ENCODE data around the gene SCGB1A1. TPM values are rescaled to one million over a fixed set of nuclear protein-coding genes. Genes with fewer than 3 reads are reported as not detected.
A peak's percentile ranks its signal among the peaks of the same experiment; 100 is the strongest.

The SCGB1A1 gene
- total and polyA plus RNA-seq, 2 donors, result 9.5 TPM; not detected in 1

- Histone ChIP-seq H3K36me3 (ENCODE audit: insufficient read depth) (no peaks in the 10 kb centered on the region), H3K4me3 (ENCODE audit: low read depth, low read length) (no peak overlapping the region), H3K4me1 (ENCODE audit: insufficient read depth) (no peaks in the 10 kb centered on the region), H3K27ac (ENCODE audit: low read depth) (peak overlapping the region; percentile 57)
- 39% methylated on average over 7 of the region's 7 CpGs for WGBS
- DNase-seq (ENCODE audit: extremely low spot score), result no peak
Observed at GRCh38 chr11:62401811-62402210, 17.0 kb upstream of the SCGB1A1 start.

GRCh38 chr11:62402226-62402959 is 16.4 kb upstream of the SCGB1A1 start:
- H3K4me1 ChIP-seq (ENCODE audit: insufficient read depth), result no peaks in the 10 kb centered on the region
- H3K4me3 ChIP-seq (ENCODE audit: low read depth, low read length), result no peak overlapping the region
- 42% methylated on average over 15 of the region's 15 CpGs for WGBS
- H3K27ac ChIP-seq (ENCODE audit: low read depth), result peak overlapping the region; percentile 57
- DNase-seq (ENCODE audit: extremely low spot score), result no peak
- no peaks in the 10 kb centered on the region for H3K36me3 ChIP-seq (ENCODE audit: insufficient read depth)

GRCh38 chr11:62402960-62403730 is 15.7 kb upstream of the SCGB1A1 start:
- peak overlapping the region; percentile 57 for H3K27ac ChIP-seq (ENCODE audit: low read depth)
- no peak overlapping the region for H3K4me3 ChIP-seq (ENCODE audit: low read depth, low read length)
- no peak for DNase-seq (ENCODE audit: extremely low spot score)
- H3K4me1 ChIP-seq (ENCODE audit: insufficient read depth), result no peaks in the 10 kb centered on the region
- no peaks in the 10 kb centered on the region for H3K36me3 ChIP-seq (ENCODE audit: insufficient read depth)
- 48% methylated on average over 12 of the region's 12 CpGs for WGBS

GRCh38 chr11:62404435-62404834 is 14.4 kb upstream of the SCGB1A1 start:
- Histone ChIP-seq H3K27ac (ENCODE audit: low read depth) (no peak overlapping the region), H3K36me3 (ENCODE audit: insufficient read depth) (no peaks in the 10 kb centered on the region), H3K4me1 (ENCODE audit: insufficient read depth) (no peaks in the 10 kb centered on the region), H3K4me3 (ENCODE audit: low read depth, low read length) (no peak overlapping the region)
- no peak for DNase-seq (ENCODE audit: extremely low spot score)
- WGBS, result 96% methylated on average over 6 of the region's 6 CpGs

- H3K36me3 ChIP-seq (ENCODE audit: insufficient read depth), result no peaks in the 10 kb centered on the region
- H3K27ac ChIP-seq (ENCODE audit: low read depth), result no peak overlapping the region
- DNase-seq (ENCODE audit: extremely low spot score), result no peak
- no peak overlapping the region for H3K4me3 ChIP-seq (ENCODE audit: low read depth, low read length)
- WGBS, result 83% methylated on average over 5 of the region's 5 CpGs
- no peaks in the 10 kb centered on the region for H3K4me1 ChIP-seq (ENCODE audit: insufficient read depth)
Observed at GRCh38 chr11:62404901-62405300, 13.9 kb upstream of the SCGB1A1 start.

- no peak for DNase-seq (ENCODE audit: extremely low spot score)
- H3K27ac ChIP-seq (ENCODE audit: low read depth), result no peak overlapping the region
- H3K4me3 ChIP-seq (ENCODE audit: low read depth, low read length), result no peak overlapping the region
- H3K4me1 ChIP-seq (ENCODE audit: insufficient read depth), result no peaks in the 10 kb centered on the region
- WGBS, result 40% methylated on average over 4 of the region's 4 CpGs
- no peaks in the 10 kb centered on the region for H3K36me3 ChIP-seq (ENCODE audit: insufficient read depth)
Observed at GRCh38 chr11:62406034-62406433, 12.8 kb upstream of the SCGB1A1 start.

- no peak for DNase-seq (ENCODE audit: extremely low spot score)
- Histone ChIP-seq H3K4me1 (ENCODE audit: insufficient read depth) (no peaks in the 10 kb centered on the region), H3K27ac (ENCODE audit: low read depth) (no peak overlapping the region), H3K36me3 (ENCODE audit: insufficient read depth) (no peaks in the 10 kb centered on the region), H3K4me3 (ENCODE audit: low read depth, low read length) (no peak overlapping the region)
- 91% methylated on average over 8 of the region's 8 CpGs for WGBS
Observed at GRCh38 chr11:62409831-62410230, 9.0 kb upstream of the SCGB1A1 start.

GRCh38 chr11:62410972-62411371 is 7.9 kb upstream of the SCGB1A1 start:
- 91% methylated on average over 8 of the region's 8 CpGs for WGBS
- DNase-seq (ENCODE audit: extremely low spot score), result no peak
- Histone ChIP-seq H3K27ac (ENCODE audit: low read depth) (no peak overlapping the region), H3K4me3 (ENCODE audit: low read depth, low read length) (no peak overlapping the region), H3K4me1 (ENCODE audit: insufficient read depth) (no peaks in the 10 kb centered on the region), H3K36me3 (ENCODE audit: insufficient read depth) (no peaks in the 10 kb centered on the region)

DNA sequence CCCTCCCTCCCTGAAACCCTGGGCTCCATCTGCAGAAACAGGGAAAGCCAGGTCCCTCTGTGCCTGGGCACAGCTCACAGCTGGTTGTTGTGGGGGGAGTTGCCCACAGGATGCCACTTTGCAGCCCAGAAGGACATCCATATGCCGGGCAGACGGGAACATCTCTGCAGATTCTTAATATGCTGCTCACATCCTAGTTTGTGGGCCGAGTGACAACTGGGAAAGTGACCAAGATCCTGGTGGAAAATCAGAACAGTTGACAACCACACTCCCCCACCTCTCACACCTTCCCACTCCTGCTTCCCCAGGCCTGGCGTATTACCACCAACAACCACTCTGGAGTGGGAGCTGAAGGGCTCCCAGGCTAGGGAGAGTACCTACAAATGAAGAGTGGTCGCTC is 7.3 kb upstream of the SCGB1A1 start:
- Histone ChIP-seq H3K4me1 (ENCODE audit: insufficient read depth) (no peaks in the 10 kb centered on the region), H3K27ac (ENCODE audit: low read depth) (no peak overlapping the region), H3K4me3 (ENCODE audit: low read depth, low read length) (no peak overlapping the region), H3K36me3 (ENCODE audit: insufficient read depth) (no peaks in the 10 kb centered on the region)
- 92% methylated on average over 5 of the region's 5 CpGs for WGBS
- DNase-seq (ENCODE audit: extremely low spot score), result no peak

DNA sequence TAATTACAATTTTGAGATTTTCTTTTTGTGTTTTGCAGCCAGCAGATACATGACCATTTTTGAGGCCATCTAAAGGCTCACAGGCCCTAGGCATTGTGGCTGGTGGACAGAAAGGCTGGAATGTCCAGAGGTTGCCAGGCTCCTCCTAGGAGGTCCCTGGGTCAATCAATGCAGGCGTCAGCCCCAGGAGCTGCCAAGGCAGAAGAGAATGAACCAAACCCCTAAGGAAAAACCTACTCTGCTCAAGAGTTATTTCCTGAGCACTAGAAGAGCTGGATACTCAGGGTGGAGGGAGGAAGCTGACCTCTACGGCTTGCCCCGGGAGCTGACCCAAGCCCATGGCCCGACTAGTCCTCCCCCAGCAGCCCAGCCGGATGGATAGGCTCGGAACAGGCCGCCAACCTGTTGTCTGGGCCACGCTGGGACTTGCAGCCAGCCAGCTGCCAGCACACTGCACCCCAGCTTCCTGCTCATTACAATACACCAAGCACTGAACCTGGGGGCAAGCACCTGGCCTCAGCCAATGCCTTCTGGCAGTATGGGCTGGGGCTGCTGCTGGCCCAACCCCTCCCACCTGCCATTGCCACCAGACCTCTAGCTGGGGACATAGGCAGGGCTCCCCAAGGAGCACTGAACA is 5.7 kb upstream of the SCGB1A1 start:
- 62% methylated on average over 8 of the region's 8 CpGs for WGBS
- H3K27ac ChIP-seq (ENCODE audit: low read depth), result no peak overlapping the region

DNA sequence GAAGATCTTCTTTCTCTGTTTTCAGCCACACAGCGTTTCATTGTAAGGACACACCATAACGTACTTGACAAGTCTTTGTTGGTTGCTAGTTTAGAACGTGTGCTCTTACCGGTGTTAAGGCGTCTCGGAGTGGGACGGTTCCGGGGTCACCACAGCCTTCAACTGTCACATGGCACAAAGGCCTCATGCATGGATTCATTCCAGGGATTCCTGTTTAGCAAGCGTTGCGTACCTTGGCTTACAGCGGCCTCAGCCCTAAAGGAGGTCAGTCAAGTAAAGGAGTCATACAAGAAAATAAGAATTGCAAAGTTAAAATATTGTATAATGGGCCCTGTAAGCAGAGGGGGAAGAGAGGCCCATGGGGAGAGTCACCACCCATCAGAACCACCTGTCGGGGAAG is 2.2 kb upstream of the SCGB1A1 start:
- no peak for DNase-seq (ENCODE audit: extremely low spot score)
- Histone ChIP-seq H3K36me3 (ENCODE audit: insufficient read depth) (no peaks in the 10 kb centered on the region), H3K4me1 (ENCODE audit: insufficient read depth) (no peaks in the 10 kb centered on the region), H3K4me3 (ENCODE audit: low read depth, low read length) (no peak overlapping the region), H3K27ac (ENCODE audit: low read depth) (no peak overlapping the region)
- WGBS, result 91% methylated on average over 12 of the region's 12 CpGs

More for the DNA sequence above, 5.7 kb upstream of the SCGB1A1 start:
- DNase-seq (ENCODE audit: extremely low spot score), result no peak
- Histone ChIP-seq H3K36me3 (ENCODE audit: insufficient read depth) (no peaks in the 10 kb centered on the region), H3K4me1 (ENCODE audit: insufficient read depth) (no peaks in the 10 kb centered on the region), H3K4me3 (ENCODE audit: low read depth, low read length) (no peak overlapping the region)

DNA sequence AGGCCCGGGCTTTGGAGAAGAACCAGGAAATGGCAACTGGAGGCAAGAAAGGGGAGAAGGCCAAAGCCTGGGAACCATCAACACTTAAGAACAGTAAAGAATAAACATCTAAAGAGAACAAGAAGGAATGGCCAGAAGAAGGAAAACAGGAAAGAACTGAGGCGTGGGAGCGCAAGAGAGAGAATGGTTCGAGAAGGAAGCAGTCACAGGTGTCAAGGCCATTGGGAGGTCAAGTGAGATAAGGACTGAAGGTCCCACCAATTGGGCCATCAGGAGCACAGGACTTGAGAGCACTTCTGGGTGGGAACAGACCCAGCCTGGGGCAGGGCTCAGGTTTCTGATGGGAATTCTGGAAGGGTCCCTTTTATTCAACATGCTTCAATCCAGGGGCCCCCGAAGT is 697 bp upstream of the SCGB1A1 start:
- H3K4me1 ChIP-seq (ENCODE audit: insufficient read depth), result no peaks in the 10 kb centered on the region
- no peak overlapping the region for H3K27ac ChIP-seq (ENCODE audit: low read depth)
- H3K36me3 ChIP-seq (ENCODE audit: insufficient read depth), result no peaks in the 10 kb centered on the region
- DNase-seq (ENCODE audit: extremely low spot score), result no peak
- WGBS, result 85% methylated on average over 5 of the region's 5 CpGs
- no peak overlapping the region for H3K4me3 ChIP-seq (ENCODE audit: low read depth, low read length)

GRCh38 chr11:62419314-62419929 is 589 bp downstream of the SCGB1A1 start:
- 20% methylated on average over 5 of the region's 5 CpGs for WGBS
- peak; percentile 84 for DNase-seq (ENCODE audit: extremely low spot score)
- Histone ChIP-seq H3K4me1 (ENCODE audit: insufficient read depth) (no peaks in the 10 kb centered on the region), H3K36me3 (ENCODE audit: insufficient read depth) (no peaks in the 10 kb centered on the region), H3K27ac (ENCODE audit: low read depth) (peak overlapping the region; percentile 33), H3K4me3 (ENCODE audit: low read depth, low read length) (no peak overlapping the region)

Measured in urinary bladder (tissue), 4 donors.